Measurements from ENCODE around the gene ATXN7L1.

Gene ATXN7L1

GRCh38 chr7:105778956-105779355 lies 97.4 kb downstream of the ATXN7L1 start:
- DNase-seq (ENCODE audit: low read depth in 2 of 2), result no peak

DNA sequence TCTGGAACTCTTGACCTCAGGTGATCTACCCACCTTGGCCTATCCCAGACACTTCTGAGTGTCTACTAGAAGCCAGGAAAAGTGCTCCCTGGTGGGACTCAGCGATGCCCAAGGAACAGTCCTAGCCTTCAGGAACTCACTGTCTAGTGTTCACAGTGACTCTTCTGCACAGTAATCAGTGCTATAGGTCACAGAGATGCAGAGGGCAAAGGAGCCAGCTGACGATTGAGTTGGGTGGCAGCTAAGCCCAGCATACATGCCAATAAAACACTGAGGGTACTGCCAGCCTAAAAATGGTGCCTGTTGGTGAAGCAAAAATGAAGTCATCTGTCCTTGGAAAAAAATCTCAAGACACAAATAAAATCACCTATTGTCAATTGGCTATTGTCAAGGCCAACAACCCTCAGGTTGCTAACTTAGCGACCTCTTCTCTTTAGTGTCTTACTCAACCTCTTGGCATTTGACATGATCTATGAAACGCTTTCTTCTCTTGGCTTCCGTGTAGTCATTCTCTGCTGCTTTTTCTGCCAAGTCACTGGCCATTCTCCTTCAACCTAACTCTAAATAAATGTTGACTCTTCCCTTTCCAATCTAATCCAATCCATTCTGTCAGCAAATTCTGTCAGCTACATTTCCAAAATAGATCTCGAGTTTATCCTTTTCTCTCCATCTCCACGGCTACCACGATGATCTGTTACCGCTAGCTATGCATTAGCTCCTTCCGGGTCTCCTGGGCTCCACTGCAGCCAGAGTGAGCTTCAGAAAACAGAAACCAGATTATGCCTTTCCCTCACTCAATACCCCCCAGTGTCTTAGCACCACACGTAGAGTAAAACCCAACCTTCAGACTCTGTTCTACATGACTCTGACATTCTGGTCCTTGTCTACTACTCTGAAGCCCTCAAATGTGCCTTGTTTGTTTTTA lies 99.2 kb downstream of the ATXN7L1 start:
- DNase-seq (ENCODE audit: low read depth in 2 of 2), result no peak

DNA sequence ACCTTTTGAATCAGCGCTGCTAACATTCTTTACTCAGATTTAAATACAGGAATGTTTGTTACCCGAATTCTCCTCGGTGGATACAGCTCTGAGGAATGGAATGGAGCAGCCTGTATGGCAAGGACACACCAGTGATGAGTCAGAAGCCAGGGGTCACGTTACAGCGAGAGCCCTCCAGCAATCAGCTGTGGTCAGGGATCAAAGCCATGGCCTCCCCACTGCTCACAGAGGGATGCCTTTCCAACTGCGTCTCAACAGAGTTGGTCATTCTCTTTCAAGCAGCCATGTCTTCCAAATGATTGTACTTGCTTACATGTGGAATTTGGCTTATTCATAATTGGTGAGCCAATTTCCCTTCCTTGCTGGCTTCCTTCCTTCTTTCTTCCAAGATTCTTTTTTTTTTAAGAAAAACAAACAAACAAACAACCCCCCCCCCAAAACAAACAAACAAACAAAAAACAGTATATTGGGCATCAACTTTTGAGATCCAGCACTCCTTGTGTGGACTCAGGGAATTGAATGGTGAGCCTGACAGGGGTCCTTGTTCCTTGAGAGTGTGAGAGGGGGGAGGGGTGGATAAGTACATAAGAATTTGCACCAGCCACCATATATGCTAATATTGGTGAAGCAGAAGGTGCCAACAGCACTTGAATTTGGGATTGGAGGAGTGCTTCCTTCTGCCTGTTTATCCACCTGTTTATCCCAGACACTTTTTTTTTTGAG lies 100.2 kb downstream of the ATXN7L1 start:
- no peak for DNase-seq (ENCODE audit: low read depth in 2 of 2)

DNA sequence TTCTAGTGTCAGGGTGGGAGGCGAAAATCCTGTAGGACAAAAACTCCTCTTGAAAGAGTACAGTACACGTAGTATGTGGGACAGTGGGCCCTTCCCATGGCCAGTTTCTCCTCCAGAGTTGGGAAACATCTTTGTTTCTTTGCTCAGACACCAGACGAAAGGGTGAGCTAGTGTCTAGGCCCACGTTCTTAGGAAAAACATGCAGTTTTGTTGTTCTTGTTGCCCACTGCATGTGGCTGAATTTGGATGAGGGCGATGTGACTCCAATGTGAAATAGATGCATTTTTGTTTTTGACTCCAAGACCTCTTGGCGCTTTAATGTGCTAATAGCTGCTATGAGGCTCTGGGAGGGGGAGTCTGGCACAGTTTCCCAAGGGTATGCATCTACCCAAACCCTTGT lies 100.8 kb downstream of the ATXN7L1 start:
- no peak for DNase-seq (ENCODE audit: low read depth in 2 of 2)

DNA sequence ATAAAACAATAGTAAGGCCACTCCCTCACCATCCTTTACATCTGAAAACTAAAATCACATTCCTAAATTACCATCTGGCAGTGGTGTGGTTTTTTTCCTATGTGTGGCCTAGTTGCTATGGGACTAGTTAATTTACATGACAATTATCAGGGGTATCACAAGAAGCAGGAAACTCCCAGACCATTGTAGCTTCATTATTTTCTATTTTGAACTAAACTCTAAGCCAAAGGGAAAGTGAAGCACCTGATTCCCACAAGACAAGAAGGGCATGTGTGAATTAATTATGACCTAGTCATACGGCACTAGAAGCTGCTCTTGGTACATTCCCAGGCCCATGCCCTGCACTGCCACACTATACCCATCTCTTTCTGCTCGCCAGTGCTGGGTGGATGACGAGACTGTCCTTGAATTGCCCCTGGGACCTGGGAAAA lies 103.4 kb downstream of the ATXN7L1 start:
- no peak for DNase-seq (ENCODE audit: low read depth in 2 of 2)

DNA sequence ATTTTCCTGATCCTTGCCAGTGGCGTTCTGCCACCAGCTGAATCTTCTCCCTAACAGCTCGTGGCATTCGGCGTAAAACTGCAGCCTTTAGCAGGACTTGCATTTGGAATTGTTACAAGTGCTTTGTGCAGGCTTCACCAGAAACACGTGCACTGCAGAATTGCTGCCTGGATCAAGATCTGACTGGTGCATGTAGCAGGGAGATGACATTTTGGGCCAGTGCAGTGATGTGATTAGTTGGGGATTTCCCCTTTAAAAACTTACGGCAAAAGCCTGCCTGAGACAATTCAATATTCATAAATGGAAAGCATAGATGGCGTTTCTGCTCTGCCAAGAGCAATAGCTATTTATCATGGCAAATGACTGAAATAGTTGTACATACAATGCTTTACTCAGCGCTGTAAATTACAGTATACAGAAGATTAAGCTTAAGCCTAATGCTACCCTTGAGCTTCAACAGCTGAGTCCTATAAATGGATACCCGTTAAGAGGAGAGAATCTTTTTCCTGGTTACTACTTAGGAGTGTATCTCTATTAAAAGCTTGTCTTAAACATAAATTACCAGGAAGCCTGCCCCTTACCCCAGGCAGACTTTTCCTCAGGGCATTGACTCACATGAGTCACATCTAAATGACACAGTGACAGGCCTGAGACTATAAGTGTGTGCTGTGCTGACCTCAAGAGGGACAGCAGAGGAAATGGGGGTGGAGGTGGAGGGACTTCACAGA lies 106.3 kb downstream of the ATXN7L1 start:
- no peak for DNase-seq (ENCODE audit: low read depth in 2 of 2)

DNA sequence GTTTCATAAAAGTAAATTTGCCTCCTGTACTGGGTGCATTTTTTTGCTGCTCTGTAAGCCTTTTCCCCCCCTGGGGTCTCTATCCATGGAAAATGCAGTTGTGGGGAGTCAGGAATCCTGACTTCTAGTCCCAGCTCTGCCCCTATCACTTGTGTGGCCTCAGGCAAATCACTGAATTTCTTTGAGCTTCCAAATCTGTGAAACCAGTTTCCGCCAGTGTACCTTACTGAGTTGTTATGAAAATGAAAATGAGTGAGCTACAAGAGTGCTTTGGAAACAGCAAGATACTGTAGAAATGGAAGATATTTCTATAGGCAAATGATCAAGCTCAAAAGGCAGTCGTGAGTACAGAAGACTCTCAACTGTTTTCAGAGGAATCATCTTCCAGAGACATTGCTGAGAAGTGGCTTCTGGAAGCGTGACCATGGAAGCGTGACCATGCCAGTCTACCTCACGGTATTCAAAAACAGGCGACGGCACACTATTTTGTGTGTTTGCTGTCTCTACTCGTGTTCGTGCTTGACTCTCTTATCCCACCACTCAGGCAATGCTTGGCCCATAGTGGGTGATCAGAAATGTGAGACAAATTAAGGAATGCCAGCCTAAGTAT lies 107.4 kb downstream of the ATXN7L1 start:
- no peak for DNase-seq (ENCODE audit: low read depth in 2 of 2)

DNA sequence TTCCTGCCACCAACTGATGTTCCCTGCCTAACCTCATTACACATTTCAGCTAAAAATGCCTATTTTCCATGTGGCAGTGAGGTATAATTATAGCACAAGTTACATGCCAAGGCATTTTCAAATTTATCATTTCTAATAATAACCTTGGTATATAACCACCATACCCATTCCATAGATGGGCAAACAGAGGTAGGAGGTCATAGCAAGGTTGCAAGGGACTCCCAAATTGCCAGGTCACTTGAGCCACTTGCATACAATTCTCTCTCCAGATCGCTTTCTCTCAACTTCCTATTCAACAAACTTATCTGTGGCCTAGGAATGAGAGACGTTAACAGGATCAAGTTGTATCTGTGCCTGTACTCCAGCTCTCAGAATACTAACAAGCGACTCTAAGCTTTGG lies 108.3 kb downstream of the ATXN7L1 start:
- no peak for DNase-seq (ENCODE audit: low read depth in 2 of 2)

GRCh38 chr7:105766421-105767073 lies 109.9 kb downstream of the ATXN7L1 start:
- no peak for DNase-seq (ENCODE audit: low read depth in 2 of 2)

- no peak for DNase-seq (ENCODE audit: low read depth in 2 of 2)
Measured at GRCh38 chr7:105765846-105766245, 110.6 kb downstream of the ATXN7L1 start.

DNA sequence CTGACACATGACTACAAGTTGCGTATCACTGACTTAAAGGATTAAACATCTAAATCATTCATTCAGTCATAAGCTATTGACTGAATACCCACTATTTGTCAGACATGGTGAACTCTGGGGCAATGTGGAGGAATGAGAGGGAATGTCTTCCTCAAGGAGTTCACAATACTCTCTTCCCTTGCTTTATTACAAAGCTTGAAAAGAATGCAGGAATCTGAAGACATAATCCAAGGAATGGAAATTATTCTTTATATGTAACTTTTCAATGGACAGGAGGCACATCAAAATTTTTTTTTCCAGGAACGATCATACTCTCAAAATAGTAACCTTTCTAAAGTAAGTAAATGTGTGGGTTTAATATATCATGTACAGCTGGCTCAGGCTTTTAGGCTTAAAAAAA lies 111.9 kb downstream of the ATXN7L1 start:
- DNase-seq (ENCODE audit: low read depth in 2 of 2), result no peak

DNA sequence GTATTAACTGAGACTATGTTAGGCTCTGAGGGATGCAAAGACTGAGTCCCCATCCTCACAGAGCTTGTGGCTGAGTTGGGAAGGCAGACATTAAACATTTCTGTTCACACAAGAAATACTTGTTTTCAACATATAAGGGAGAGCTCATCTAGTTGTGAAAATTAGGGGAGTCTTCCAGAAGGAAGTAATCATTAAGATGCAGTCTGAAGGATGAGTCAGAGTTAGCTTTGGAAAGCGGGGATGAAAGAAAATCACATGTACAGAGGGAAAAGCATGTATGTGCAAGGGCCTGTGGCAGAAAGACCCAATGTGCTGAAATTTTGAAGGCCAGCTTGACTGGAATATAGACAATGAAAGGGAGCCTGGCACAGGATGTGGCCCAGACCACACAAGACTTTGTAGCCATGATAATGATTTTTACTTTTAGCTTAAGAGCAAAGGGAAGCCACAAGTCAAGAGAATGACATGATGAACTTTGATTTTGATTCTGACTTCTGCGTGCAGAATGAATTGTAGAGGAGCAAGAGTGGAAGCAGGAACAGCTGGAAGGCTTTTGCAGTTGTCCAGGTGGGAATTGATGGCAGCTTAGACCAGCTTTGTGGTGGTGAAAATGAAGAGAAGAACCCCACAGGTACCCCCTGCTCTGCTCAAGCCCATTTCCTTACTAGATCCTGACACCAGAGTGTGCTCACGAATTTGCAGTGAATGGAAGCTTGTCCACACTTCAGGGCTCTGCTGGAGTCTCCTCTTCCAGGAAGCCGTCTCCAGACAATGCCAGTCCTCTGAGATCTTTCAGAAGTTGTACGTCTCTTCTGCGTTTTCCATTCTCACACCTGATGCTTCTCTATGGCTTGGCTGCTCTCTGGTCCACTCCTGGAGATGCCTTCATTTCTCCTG lies 115.6 kb downstream of the ATXN7L1 start:
- no peak for DNase-seq (ENCODE audit: low read depth in 2 of 2)

DNA sequence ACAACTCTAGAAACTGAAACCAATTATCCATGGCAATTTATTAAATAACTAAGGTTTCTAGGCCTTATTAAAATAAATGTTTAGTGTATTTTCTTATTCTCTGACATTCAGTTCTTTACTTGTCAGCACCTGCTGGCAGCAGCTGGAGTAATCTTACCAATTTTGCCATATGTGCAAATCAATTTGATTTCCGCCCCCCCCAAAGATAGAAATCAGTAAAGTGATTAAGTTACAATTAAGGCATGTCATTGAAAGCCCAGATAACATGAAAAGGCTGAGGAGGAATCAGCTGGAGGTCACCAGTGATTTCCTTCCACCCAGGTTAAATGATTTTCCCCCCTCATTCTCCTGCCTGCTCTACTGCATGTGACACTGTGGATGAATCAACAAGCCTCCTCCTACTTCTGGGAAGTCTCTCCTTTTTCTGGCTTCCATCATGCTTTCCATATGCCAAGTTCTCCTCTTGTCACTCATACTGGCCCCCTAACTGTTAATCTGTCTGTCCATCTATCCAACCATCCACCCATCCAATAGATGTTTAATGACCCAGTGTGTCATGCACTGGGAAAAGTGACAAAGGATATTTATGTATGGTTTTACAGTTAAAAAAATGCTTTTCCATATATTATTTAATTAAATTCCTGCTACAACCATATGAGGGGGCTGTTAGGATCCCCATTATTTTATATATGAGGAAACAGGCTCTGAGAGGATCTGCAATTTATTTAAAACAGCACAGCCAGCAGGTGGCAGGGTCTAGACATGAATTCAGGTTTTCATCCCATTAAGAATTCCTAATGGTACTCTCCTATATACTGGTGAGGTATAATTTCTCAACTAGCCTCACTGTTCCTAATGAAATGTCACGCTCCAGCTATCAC lies 116.5 kb downstream of the ATXN7L1 start:
- DNase-seq (ENCODE audit: low read depth in 2 of 2), result no peak

DNA sequence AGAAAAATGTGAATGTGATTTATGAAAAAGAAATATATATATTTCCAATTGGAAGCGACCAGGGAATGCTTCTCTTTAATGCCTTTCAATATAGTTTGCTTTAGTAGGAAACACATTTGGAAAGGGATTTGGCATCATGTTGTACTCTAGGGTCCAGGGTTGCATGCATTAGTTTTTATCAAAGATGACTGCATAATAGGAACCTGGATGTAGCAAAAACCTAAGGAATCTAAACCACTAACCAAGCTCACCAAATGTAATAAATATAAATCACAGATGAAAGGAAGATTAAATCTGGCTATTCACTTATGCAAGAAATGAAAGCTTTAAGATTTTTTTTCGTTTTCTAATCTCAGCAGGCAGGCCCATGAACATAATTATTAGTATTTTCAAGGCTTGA lies 120.0 kb downstream of the ATXN7L1 start:
- no peak for DNase-seq (ENCODE audit: low read depth in 2 of 2)

DNA sequence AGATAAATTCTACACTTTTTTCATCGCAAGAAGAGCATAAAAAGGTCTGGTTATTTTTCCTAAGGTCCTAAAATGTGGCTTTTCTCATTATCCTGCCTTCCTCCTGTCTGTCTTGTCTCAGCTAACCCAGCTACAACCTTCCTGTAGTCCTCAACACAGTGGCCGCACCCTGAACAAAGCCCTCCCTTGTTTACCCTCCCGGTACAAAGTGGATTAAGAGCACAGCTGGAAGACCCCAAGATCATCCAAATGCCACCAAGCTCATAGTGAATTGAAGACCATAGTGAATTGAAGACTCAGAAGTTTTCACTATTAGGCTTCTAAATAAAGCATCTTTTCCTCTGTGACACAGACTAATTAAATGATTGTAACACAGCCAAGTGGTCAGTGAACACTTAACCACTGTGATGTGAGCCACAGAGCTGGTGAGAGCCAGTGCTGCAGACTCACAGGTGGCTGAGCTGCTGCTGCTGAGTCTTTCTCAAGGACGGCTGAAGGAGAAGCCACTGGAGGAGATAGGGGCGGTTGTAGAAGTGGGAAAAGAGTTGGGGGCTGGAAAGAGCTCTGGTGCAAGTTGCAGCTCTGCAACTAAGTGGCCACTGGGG lies 123.6 kb downstream of the ATXN7L1 start:
- DNase-seq (ENCODE audit: low read depth in 2 of 2), result no peak

- DNase-seq (ENCODE audit: low read depth in 2 of 2), result no peak
Measured at GRCh38 chr7:105751054-105751453, 125.3 kb downstream of the ATXN7L1 start.

- DNase-seq (ENCODE audit: low read depth in 2 of 2), result no peak
Measured at GRCh38 chr7:105748701-105749100, 127.7 kb downstream of the ATXN7L1 start.

GRCh38 chr7:105745681-105746330 lies 130.6 kb downstream of the ATXN7L1 start:
- no peak for DNase-seq (ENCODE audit: low read depth in 2 of 2)

Data from stimulated activated CD4-positive, alpha-beta T cell treated with anti-CD3 and anti-CD28 coated beads, Interleukin-1b, Interleukin-23, amount 100 ng/mL, for 1 hour (primary cell).